Neutrophil (primary cell): Measurements from ENCODE around the gene ZNF701.
"Not testable (repeated sequence)": the region's sequence is repeated elsewhere in the genome, so short reads cannot be mapped to it uniquely, and the experiment has no call there.

Source experiments
- H3K27ac ChIP-seq: fragments of 200-600 bp; sonication (generic); 2 replicates; pipeline ENCODE4 v1.5.1; 2016; ENCODE audit warnings: mild to moderate bottlenecking, moderate library complexity
- H3K27me3 ChIP-seq: fragments of 200-600 bp; sonication (generic); 2 replicates; pipeline ENCODE4 v1.6.0; 2016; ENCODE audit warnings: mild to moderate bottlenecking
- H3K36me3 ChIP-seq: fragments of 200-600 bp; sonication (generic); 2 replicates; pipeline ENCODE4 v1.5.1; 2017
- H3K4me1 ChIP-seq, 2 experiments: fragments of 200-600 bp in 1 of 2; sonication (generic) in 1 of 2; 1 replicate in 1 of 2; 2 replicates in 1 of 2; pipeline versions ENCODE4 v1.5.1 to v1.6.1; 2013 to 2016; ENCODE audit warnings: low read depth in 1 of 2, low read length in 1 of 2, mild to moderate bottlenecking in 1 of 2, moderate library complexity in 1 of 2; ENCODE audit not compliant: control insufficient read depth in 1 of 2, insufficient read depth in 1 of 2
- H3K4me3 ChIP-seq, 2 experiments: fragments of 200-600 bp in 1 of 2; sonication (generic) in 1 of 2; 1 replicate in 1 of 2; 2 replicates in 1 of 2; pipeline ENCODE4 v1.5.1; 2013 to 2016; ENCODE audit warnings: low read depth in 1 of 2, low read length in 1 of 2, mild to moderate bottlenecking in 1 of 2, moderate library complexity in 1 of 2
- H3K9me3 ChIP-seq: fragments of 200-600 bp; sonication (generic); 2 replicates; pipeline ENCODE4 v1.5.1; 2016
- TF ChIP-seq, protein P1 (sequence below): fragments of 200-600 bp; sonication (generic); IDR thresholded peaks from 2 replicates; pipeline ENCODE4 v1.5.1; 2016; ENCODE audit warnings: antibody characterized with exemption

ZNF701 gene

DNA sequence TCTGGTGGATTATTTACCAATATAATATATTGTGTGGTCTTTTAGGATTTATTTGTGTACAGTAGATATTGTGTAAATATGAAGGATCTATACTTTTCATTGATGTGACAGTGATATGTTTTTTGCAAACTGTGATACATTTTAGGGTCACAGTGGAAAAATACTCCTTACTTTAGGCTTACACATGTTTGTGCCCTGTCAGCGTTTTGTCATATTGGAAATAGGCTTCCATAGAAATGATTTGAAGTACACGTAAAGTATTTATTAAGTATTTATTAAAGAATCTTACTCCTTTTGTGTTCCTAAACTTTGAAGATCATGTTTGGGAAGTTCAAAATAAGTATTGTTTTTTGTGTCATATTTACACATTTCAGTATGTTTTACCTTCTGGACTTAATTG lies 37.6 kb upstream of the ZNF701 start:
- Histone ChIP-seq H3K36me3 (no peaks in the 10 kb centered on the region), H3K27me3 (no peaks in the 10 kb centered on the region), H3K27ac (no peak overlapping the region), H3K4me3 (no peak overlapping the region), H3K9me3 (no peaks in the 10 kb centered on the region), H3K4me1 (peaks cover 37 to 46% of the 10 kb centered on the region in 2 experiments)
- TF ChIP-seq, protein P1, sequence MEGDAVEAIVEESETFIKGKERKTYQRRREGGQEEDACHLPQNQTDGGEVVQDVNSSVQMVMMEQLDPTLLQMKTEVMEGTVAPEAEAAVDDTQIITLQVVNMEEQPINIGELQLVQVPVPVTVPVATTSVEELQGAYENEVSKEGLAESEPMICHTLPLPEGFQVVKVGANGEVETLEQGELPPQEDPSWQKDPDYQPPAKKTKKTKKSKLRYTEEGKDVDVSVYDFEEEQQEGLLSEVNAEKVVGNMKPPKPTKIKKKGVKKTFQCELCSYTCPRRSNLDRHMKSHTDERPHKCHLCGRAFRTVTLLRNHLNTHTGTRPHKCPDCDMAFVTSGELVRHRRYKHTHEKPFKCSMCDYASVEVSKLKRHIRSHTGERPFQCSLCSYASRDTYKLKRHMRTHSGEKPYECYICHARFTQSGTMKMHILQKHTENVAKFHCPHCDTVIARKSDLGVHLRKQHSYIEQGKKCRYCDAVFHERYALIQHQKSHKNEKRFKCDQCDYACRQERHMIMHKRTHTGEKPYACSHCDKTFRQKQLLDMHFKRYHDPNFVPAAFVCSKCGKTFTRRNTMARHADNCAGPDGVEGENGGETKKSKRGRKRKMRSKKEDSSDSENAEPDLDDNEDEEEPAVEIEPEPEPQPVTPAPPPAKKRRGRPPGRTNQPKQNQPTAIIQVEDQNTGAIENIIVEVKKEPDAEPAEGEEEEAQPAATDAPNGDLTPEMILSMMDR, result no peak

DNA sequence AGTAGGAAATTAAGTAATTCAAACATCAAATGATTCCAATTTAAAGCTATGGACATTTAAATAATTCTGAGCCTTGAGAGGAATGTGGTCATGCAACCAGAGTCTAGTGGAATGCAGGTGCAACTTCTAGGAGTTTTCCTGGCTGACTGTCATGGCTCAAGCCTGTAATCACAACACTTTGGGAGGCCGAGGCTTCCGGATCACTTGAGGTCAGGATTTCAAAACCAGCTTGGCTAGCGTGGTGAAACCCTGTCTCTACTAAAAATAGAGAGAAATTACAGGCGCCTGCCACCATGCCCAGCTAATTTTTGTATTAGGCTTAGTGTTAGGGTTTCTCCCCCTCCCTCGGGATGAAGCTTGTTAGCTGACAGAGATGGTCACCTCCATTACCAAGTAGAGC lies 36.2 kb upstream of the ZNF701 start:
- TF ChIP-seq, protein P1, result no peak
- H3K4me3 ChIP-seq, result no peak overlapping the region
- H3K9me3 ChIP-seq, result no peaks in the 10 kb centered on the region
- H3K4me1 ChIP-seq, result peaks cover 28 to 36% of the 10 kb centered on the region in 2 experiments
- H3K36me3 ChIP-seq, result no peaks in the 10 kb centered on the region
- peak overlapping the region; percentile 58 for H3K27ac ChIP-seq
- no peaks in the 10 kb centered on the region for H3K27me3 ChIP-seq

DNA sequence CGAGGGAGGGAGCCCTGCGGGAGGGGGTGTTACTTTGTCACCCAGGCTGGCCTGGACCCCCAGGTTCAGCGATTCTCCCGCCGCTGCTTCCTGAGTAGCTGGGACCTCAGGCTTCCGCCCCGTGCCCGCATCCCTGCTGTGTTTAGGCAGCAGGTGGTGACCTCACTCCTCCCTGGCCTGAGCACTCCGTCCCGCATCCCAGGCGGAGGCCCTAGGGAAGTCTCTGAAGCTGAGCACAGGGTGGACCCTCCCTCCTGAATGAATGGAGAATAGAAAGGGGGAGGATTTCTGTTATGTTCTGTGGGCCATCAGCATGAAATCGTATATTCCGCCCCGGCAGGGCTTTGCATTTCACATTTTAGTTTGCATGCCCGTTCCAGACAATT lies 34.7 kb upstream of the ZNF701 start:
- H3K9me3 ChIP-seq, H3K27me3 ChIP-seq, H3K36me3 ChIP-seq: not testable (repeated sequence)
- H3K4me1 ChIP-seq, result peaks cover 28 to 36% of the 10 kb centered on the region in 2 experiments
- H3K27ac ChIP-seq, result peak overlapping the region; percentile 69
- H3K4me3 ChIP-seq, result peak overlapping the region; percentile 72 to 76

DNA sequence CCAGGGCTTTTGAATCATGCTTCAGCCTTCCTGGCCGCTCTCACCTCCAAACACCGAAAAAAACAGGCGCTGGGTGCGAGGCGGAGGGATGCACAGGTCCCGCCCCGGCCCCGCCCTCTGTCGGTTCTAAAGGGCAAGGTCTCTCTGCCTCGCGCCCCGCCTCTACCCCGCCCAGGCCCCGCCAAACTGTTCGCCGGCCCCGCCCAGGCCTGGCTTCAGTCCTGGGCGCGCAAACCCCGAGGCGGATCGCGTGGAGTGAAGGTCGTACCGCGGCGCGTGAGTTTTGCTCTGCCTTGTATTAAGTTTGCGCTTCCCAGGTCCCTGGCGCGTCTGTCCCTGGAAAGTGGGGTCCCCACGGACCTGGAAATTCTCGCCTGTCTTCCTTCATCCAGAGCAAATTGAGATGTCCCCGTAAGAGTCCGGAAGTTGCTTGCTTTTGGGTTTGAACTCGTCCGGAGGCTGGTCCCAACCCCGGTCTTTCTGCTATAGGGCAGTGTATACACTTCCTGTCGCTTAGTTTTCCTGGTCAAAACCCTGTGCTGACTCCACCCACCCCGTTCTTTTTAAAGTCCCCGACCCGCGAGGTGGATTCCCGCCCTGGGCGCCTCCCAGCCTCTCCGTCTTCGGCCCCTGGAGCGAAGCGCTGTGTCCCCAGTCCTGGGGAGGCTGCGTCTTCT lies 34.2 kb upstream of the ZNF701 start:
- TF ChIP-seq, protein P1, result peak; percentile 52
- Histone ChIP-seq H3K4me3 (peak overlapping the region; percentile 72 to 76), H3K4me1 (peaks cover 28 to 36% of the 10 kb centered on the region in 2 experiments), H3K9me3 (no peaks in the 10 kb centered on the region), H3K27me3 (no peaks in the 10 kb centered on the region), H3K27ac (peak overlapping the region; percentile 69), H3K36me3 (no peaks in the 10 kb centered on the region)

DNA sequence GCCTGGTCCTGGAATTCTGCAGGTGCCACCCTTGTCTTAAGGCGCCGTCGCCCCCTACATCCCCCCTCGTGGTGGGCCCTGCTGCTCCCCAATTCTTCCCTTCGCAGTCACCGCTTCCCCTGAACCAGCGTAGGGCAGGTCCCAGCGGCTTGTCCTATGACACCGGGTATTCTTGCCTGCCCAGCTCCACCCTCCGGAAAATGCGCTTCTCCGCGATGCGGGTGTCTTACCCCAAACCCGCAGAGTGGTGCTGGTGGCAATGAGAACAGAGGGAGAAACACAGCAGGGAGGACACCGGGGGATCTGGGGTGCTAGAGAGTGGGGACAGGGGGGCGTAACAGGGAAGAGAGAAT lies 33.7 kb upstream of the ZNF701 start:
- H3K27me3 ChIP-seq, result no peaks in the 10 kb centered on the region
- no peaks in the 10 kb centered on the region for H3K36me3 ChIP-seq
- TF ChIP-seq, protein P1, result no peak

DNA sequence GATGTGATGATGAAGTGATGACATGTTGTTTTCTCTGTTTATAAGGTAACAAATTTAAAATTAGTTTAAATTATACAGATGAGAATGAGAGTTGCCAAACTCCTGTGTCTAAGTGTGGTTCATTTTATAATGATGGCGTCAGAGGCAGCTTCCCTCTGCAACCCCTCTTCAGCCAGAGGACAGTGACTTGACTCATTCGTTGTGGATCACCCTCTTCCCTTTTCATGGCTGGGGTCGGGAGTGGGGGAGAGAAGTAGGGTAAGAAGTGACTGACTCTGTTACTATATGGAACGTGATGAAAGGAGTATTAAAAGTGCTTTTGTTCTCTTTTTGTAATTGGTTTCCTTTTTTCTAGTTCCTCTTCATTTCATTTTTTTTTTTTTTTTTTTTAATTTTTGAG lies 31.3 kb upstream of the ZNF701 start:
- not testable (repeated sequence) for H3K36me3 ChIP-seq, H3K9me3 ChIP-seq, H3K27me3 ChIP-seq, H3K4me3 ChIP-seq
- Histone ChIP-seq H3K4me1 (peaks cover 24 to 31% of the 10 kb centered on the region in 2 experiments), H3K27ac (peak overlapping the region; percentile 36)

More for the DNA sequence above, 33.7 kb upstream of the ZNF701 start:
- H3K4me3 ChIP-seq, result peak overlapping the region; percentile 72 to 76
- H3K4me1 ChIP-seq, result peaks cover 28 to 36% of the 10 kb centered on the region in 2 experiments
- H3K27ac ChIP-seq, result peak overlapping the region; percentile 69
- no peaks in the 10 kb centered on the region for H3K9me3 ChIP-seq

DNA sequence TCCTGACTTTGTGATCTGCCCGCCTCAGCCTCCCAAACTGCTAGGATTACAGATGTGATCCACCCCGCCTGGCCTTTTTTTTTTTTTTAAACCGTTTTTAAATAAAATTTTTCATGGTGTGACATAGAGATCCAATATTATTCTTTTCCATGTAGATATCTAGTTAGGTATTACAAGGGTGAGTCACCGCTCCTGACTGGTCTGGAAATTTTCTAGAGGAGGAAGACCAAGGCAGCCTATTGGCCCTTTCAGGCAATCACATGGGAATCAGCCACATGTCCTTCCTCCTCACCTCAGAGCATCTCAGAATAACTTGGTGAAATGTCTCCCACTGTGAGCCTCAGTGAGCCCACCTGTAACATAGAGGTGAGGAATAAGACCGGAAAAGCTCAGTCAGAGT lies 28.9 kb upstream of the ZNF701 start:
- H3K4me3 ChIP-seq, H3K4me1 ChIP-seq, H3K27ac ChIP-seq, H3K27me3 ChIP-seq, H3K9me3 ChIP-seq: not testable (repeated sequence)
- H3K36me3 ChIP-seq, result peaks cover 32% of the 10 kb centered on the region
